Measurements from ENCODE around the gene BRF1.

Gene BRF1

GRCh38 chr14:105285174-105285573, 15.6 kb downstream of the BRF1 start:
- no peak for TF ChIP-seq CREB1 (IDR thresholded peaks at IDR 0.05; ENCODE audit: low read depth)
- no peak for TF ChIP-seq YY1 (IDR thresholded peaks at IDR 0.05; ENCODE audit: low read depth)
- TF ChIP-seq USF1 (IDR thresholded peaks at IDR 0.05), result no peak
- no peak for TF ChIP-seq FOXM1 (IDR thresholded peaks at IDR 0.05; ENCODE audit: borderline replicate concordance, low read depth)
- TF ChIP-seq TCF12 (IDR thresholded peaks at IDR 0.05; ENCODE audit: low read depth), result no peak
- TF ChIP-seq REST (IDR thresholded peaks at IDR 0.05; ENCODE audit: low read depth), result no peak
- no peak for TF ChIP-seq RAD21 (IDR thresholded peaks at IDR 0.05; ENCODE audit: low read depth)
- no peak for TF ChIP-seq TAF1 (IDR thresholded peaks at IDR 0.05; ENCODE audit: low read depth)
- TF ChIP-seq MAX (IDR thresholded peaks at IDR 0.05), result no peak
- no peak for TF ChIP-seq EP300 (IDR thresholded peaks at IDR 0.05; ENCODE audit: borderline replicate concordance)
- TF ChIP-seq EGR1 (IDR thresholded peaks at IDR 0.05), result no peak
- no peak for TF ChIP-seq CEBPB (IDR thresholded peaks at IDR 0.05)

- TF ChIP-seq TAF1 (IDR thresholded peaks at IDR 0.05; ENCODE audit: low read depth) (no peak), FOXM1 (IDR thresholded peaks at IDR 0.05; ENCODE audit: borderline replicate concordance, low read depth) (no peak), MAX (IDR thresholded peaks at IDR 0.05) (no peak), USF1 (IDR thresholded peaks at IDR 0.05) (no peak), TCF12 (IDR thresholded peaks at IDR 0.05; ENCODE audit: low read depth) (no peak), TEAD4 (IDR thresholded peaks at IDR 0.05) (no peak), YY1 (IDR thresholded peaks at IDR 0.05; ENCODE audit: low read depth) (no peak), EGR1 (IDR thresholded peaks at IDR 0.05) (no peak), RAD21 (IDR thresholded peaks at IDR 0.05; ENCODE audit: low read depth) (no peak), CEBPB (IDR thresholded peaks at IDR 0.05) (no peak), EP300 (IDR thresholded peaks at IDR 0.05; ENCODE audit: borderline replicate concordance) (no peak)
Observed at GRCh38 chr14:105283899-105284298, 16.9 kb downstream of the BRF1 start.

- TF ChIP-seq FOXM1 (IDR thresholded peaks at IDR 0.05; ENCODE audit: borderline replicate concordance, low read depth), result no peak
- TF ChIP-seq CREB1 (IDR thresholded peaks at IDR 0.05; ENCODE audit: low read depth), result no peak
- no peak for TF ChIP-seq TAF1 (IDR thresholded peaks at IDR 0.05; ENCODE audit: low read depth)
- TF ChIP-seq USF1 (IDR thresholded peaks at IDR 0.05), result no peak
- no peak for TF ChIP-seq MAX (IDR thresholded peaks at IDR 0.05)
- no peak for TF ChIP-seq ZBTB7A (IDR thresholded peaks at IDR 0.05; ENCODE audit: low read depth)
Observed at GRCh38 chr14:105283028-105283427, 17.8 kb downstream of the BRF1 start.

GRCh38 chr14:105282098-105282725, 18.6 kb downstream of the BRF1 start:
- no peak for TF ChIP-seq TCF12 (IDR thresholded peaks at IDR 0.05; ENCODE audit: low read depth)
- no peak for TF ChIP-seq MAX (IDR thresholded peaks at IDR 0.05)
- TF ChIP-seq NFIC (IDR thresholded peaks at IDR 0.05), result no peak
- TF ChIP-seq USF1 (IDR thresholded peaks at IDR 0.05), result no peak
- no peak for TF ChIP-seq FOXM1 (IDR thresholded peaks at IDR 0.05; ENCODE audit: borderline replicate concordance, low read depth)
- TF ChIP-seq EP300 (IDR thresholded peaks at IDR 0.05; ENCODE audit: borderline replicate concordance), result no peak
- no peak for TF ChIP-seq TAF1 (IDR thresholded peaks at IDR 0.05; ENCODE audit: low read depth)
- TF ChIP-seq EGR1 (IDR thresholded peaks at IDR 0.05), result no peak
- TF ChIP-seq REST (IDR thresholded peaks at IDR 0.05; ENCODE audit: low read depth), result no peak

All from Ishikawa (cell line).